ENCODE measurements around the gene AGO4. TPM values are rescaled to one million over a fixed set of nuclear protein-coding genes. Genes with fewer than 3 reads are reported as not detected.
A peak's percentile ranks its signal among the peaks of the same experiment; 100 is the strongest.
"Not testable (repeated sequence)": the region's sequence is repeated elsewhere in the genome, so short reads cannot be mapped to it uniquely, and the experiment has no call there.

AGO4 gene
- total RNA-seq, 2 donors from 2014 or later = 16.2 to 19.4 TPM

DNA sequence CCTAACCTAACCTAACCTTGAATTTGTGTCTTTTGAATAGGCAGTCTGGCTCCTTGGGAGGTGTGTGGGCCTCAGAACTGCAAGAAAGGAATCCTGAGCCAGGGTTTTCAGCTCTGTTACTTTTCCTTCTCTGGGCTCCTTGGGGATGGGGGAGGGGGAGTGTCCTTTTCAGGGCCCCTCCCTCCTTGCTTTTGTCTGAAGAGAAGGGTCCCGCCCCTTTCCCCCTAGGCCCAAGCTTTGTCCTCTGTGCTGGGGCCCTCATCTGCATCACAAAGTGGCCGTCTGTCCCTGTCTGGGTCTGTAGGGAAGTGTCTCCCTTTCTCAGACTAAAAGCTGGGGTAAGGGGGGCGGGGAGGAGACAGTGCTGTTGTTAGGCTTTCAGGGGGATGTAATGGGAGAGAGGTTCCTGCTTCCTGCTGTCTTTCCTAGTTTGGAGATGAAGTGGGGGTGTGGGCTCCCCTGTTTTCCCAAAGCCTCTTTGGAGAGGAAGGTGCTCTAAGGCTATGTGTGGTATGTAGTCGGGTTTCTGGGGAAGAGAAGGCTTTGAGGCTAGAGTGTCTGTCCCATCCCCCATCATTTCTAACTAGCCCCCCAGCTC lies 78.2 kb downstream of the AGO4 start:
- DNase-seq (ENCODE audit: low spot score) (no peak), ATAC-seq (ENCODE audit: insufficient number of reproducible peaks, low FRiP score, low read depth) (no peak)
- H3K4me3 ChIP-seq = no peak overlapping the region
- no peaks in the 10 kb centered on the region for H3K9me3 ChIP-seq
- H3K36me3 ChIP-seq = peaks cover 2% of the 10 kb centered on the region
- no peaks in the 10 kb centered on the region for H3K27me3 ChIP-seq (replicated peaks; ENCODE audit: insufficient read depth)
- TF ChIP-seq, protein P1, sequence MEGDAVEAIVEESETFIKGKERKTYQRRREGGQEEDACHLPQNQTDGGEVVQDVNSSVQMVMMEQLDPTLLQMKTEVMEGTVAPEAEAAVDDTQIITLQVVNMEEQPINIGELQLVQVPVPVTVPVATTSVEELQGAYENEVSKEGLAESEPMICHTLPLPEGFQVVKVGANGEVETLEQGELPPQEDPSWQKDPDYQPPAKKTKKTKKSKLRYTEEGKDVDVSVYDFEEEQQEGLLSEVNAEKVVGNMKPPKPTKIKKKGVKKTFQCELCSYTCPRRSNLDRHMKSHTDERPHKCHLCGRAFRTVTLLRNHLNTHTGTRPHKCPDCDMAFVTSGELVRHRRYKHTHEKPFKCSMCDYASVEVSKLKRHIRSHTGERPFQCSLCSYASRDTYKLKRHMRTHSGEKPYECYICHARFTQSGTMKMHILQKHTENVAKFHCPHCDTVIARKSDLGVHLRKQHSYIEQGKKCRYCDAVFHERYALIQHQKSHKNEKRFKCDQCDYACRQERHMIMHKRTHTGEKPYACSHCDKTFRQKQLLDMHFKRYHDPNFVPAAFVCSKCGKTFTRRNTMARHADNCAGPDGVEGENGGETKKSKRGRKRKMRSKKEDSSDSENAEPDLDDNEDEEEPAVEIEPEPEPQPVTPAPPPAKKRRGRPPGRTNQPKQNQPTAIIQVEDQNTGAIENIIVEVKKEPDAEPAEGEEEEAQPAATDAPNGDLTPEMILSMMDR (IDR thresholded peaks at IDR 0.05) = no peak
- peaks cover 14 to 26% of the 10 kb centered on the region in 2 donors for H3K4me1 ChIP-seq (ENCODE audit: control insufficient read depth in 1 of 2, low read depth in 2 of 2)
- H3K27ac ChIP-seq = peak overlapping the region; percentile 9 to 30

DNA sequence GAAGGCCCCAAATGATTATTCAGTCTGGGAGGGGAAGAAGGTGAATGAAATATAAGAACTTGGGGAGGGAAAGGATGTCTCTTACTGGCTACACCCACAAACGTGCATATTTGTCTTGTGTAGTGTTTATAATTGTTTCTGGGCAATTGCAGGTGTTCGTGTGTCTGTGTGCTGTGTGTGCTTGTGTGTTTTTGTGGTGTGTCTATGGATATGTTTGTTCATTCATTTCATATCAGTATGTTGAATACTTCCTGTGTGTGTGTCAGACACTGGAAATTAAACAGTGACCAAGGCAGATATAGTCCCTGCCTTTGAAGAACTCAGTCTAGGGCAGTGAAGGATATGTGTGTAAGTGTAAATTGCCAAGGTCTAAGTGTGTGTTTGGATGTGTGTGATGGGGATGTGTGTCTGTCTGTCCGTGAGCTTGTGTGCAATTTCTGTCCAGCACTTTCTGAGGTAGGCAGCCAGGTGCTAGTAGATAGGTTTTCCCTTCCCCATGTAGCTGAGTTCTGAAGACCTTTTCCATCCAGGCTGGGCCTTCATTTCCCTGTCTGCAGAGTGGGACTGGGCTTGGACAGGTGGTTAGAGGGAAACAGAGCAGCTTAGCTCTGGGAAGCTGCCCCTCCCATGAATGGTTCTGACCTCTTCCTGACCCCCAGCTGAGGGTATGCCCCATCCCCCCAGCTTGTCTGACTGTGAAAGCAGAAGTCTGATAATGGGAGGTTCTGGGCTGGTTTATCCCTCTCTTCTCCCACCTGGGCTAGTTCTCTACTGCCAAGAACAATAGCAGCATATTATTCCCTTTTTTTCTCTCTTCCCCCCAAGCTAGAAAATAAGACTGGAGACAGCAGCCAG lies 79.0 kb downstream of the AGO4 start:
- ATAC-seq (ENCODE audit: insufficient number of reproducible peaks, low FRiP score, low read depth) (no peak), DNase-seq (ENCODE audit: low spot score) (no peak)
- Histone ChIP-seq H3K36me3 (peaks cover 2% of the 10 kb centered on the region), H3K9me3 (no peaks in the 10 kb centered on the region), H3K4me1 (ENCODE audit: control insufficient read depth in 1 of 2, low read depth in 2 of 2) (peaks cover 14 to 26% of the 10 kb centered on the region in 2 donors), H3K27me3 (replicated peaks; ENCODE audit: insufficient read depth) (no peaks in the 10 kb centered on the region), H3K4me3 (no peak overlapping the region), H3K27ac (peak overlapping the region in 1 of 2 donors; percentile 30)
- TF ChIP-seq, protein P1 (IDR thresholded peaks at IDR 0.05) = no peak

DNA sequence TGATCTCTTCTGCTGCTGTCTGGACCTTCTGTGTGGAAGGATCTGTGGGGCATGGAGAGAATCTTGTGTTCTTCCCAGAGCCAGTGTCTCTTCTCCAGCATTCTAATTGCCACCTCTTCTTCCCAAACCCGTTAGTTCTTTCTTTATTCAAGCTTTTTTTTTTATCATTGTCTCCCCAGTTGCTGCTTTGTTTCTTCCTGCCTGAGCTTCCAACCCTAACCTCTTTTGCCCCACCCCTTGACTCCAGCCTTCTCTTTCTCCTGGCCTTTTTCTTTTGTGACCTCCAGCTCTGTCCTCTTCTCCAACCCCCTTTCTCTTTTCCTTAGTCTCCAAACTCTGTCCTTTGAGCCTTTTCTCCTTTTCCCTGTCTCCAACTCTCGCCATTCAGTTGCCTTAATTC lies 79.7 kb downstream of the AGO4 start:
- Histone ChIP-seq H3K27me3 (replicated peaks; ENCODE audit: insufficient read depth) (no peaks in the 10 kb centered on the region), H3K36me3 (peaks cover 8% of the 10 kb centered on the region), H3K27ac (no peak overlapping the region), H3K4me3 (no peak overlapping the region), H3K9me3 (no peaks in the 10 kb centered on the region), H3K4me1 (ENCODE audit: control insufficient read depth in 1 of 2, low read depth in 2 of 2) (peaks cover 14 to 25% of the 10 kb centered on the region in 2 donors)
- TF ChIP-seq, protein P1 (IDR thresholded peaks at IDR 0.05) = no peak
- DNase-seq (ENCODE audit: low spot score) = no peak
- no peak for ATAC-seq (ENCODE audit: insufficient number of reproducible peaks, low FRiP score, low read depth)

DNA sequence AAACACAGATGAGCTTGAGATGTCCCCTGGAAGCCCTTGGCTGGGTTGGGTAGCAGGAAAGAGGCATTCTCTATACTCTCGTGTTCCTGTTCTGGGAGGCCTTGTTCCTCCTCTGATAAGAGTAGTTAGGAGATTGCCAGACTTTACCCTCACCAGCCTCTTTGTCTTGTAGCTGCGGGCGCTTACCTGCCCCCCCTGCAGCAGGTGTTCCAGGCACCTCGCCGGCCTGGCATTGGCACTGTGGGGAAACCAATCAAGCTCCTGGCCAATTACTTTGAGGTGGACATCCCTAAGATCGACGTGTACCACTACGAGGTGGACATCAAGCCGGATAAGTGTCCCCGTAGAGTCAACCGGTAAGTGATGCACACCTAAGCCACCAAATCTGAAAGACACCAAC lies 80.4 kb downstream of the AGO4 start:
- ATAC-seq (ENCODE audit: insufficient number of reproducible peaks, low FRiP score, low read depth) (no peak), DNase-seq (ENCODE audit: low spot score) (no peak)
- Histone ChIP-seq H3K36me3 (peaks cover 14% of the 10 kb centered on the region), H3K9me3 (no peaks in the 10 kb centered on the region), H3K27ac (no peak overlapping the region), H3K4me3 (no peak overlapping the region), H3K27me3 (replicated peaks; ENCODE audit: insufficient read depth) (no peaks in the 10 kb centered on the region), H3K4me1 (ENCODE audit: control insufficient read depth in 1 of 2, low read depth in 2 of 2) (peaks cover 14 to 22% of the 10 kb centered on the region in 2 donors)
- TF ChIP-seq, protein P1 (IDR thresholded peaks at IDR 0.05) = no peak

DNA sequence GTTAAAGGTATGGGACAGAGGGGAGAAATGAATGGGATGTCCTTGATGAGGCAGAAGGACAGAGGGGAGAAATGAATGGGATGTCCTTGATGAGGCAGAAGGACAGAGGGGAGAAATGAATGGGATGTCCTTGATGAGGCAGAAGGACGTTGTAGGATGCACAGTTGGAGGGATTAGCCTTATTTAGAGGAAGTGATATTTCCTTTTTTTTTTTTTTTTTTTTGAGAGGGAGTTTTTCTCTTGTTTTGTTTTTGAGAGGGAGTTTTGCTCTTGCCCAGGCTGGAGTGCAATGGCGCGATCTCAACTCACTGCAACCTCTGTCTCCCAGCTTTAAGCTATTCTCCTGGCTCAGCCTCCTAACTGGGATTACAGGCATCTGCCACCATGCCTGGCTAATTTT lies 81.2 kb downstream of the AGO4 start:
- DNase-seq (ENCODE audit: low spot score); H3K27ac ChIP-seq; H3K27me3 ChIP-seq (replicated peaks; ENCODE audit: insufficient read depth); H3K4me3 ChIP-seq; H3K9me3 ChIP-seq; ATAC-seq (ENCODE audit: insufficient number of reproducible peaks, low FRiP score, low read depth): not testable (repeated sequence)
- peaks cover 14% of the 10 kb centered on the region for H3K36me3 ChIP-seq
- peaks cover 13 to 21% of the 10 kb centered on the region in 2 donors for H3K4me1 ChIP-seq (ENCODE audit: control insufficient read depth in 1 of 2, low read depth in 2 of 2)
